ENCODE measurements around the gene BRK1. TPM values are rescaled to one million over a fixed set of nuclear protein-coding genes. Genes with fewer than 3 reads are reported as not detected.
"Not testable (repeated sequence)": the region's sequence is repeated elsewhere in the genome, so short reads cannot be mapped to it uniquely, and the experiment has no call there.

Gene BRK1
- polyA plus RNA-seq = 221 TPM

DNA sequence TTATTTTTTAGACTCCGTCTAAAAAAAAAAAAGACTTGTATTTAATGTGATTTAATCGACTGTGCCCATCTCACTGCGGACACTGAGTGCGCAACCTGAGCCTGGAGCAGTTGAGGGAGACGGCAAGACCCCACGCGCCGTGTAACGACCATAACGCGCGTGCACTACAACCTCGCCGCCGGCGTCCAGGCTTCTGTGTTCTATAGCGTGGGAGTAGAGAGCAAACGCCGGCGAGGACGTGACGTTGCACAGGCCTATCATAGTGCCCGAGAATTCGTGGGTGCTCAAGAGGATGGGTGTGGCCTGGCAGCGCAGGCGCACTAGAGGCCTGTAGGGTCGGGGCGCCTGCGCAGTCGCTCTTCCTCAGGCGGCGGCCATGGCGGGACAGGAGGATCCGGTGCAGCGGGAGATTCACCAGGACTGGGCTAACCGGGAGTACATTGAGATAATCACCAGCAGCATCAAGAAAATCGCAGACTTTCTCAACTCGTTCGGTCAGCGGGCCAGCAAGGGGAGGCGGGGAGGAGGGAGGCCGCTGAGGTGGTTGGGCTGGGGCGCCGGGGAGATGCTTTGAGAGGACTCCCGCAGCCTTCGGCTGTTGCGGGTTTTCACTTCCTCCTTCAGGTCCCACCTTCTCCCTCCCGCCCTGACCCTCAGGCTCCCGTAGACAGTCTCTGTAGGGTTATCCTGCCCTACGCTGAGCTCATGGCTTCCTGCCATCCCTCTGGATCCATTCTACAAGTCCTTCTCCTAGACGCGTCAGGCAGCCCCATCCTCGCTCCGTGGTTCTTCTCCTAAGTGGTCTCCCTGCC is at the start of gene BRK1:
TSS of gene BRK1 (plus strand) at position 350 of the 812 bp plus-strand sequence. CDS start at position 377, 27 bp downstream.
- peak within 1 kb of the TSS; percentile 93 to 100 (median 99) for H3K4me3 Mint-ChIP-seq
- H3K4me1 Mint-ChIP-seq = peaks cover 17 to 27% (median 20%) of the 10 kb centered on the region in 3 donors
- peaks cover 2% of the 10 kb centered on the region for H3K27me3 Mint-ChIP-seq

GRCh38 chr3:10070077-10070476 is 45.4 kb upstream of the BRK1 start:
- H3K4me1 Mint-ChIP-seq, H3K27ac Mint-ChIP-seq, H3K27me3 Mint-ChIP-seq: not testable (repeated sequence)

More for the DNA sequence above, at the start of gene BRK1:
- H3K9me3 Mint-ChIP-seq = no peaks in the 10 kb centered on the region
- peaks cover 1% of the 10 kb centered on the region for H3K36me3 Mint-ChIP-seq
- peak within 1 kb of the TSS; percentile 93 to 100 (median 98) for H3K27ac Mint-ChIP-seq

DNA sequence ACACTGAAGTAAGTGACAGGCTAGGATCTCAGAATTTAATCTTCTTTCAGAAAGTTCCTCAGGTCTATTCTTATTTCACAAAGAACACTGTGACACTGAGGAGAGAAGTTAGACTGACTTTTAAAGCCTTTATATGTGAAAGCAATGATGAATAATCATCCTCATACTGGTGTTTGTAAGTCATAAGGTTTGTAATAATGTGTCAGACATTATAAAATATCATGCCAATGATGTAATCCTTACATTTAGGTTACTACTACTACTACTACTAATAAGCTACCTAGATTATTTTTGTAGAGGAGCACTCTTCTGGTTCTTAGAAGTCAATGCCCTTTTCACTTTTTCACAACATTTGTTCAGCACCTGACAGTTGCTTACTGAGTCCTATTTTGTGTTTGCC is 40.8 kb upstream of the BRK1 start:
- H3K4me3 Mint-ChIP-seq = no peak overlapping the region
- H3K9me3 Mint-ChIP-seq = no peaks in the 10 kb centered on the region
- H3K27me3 Mint-ChIP-seq = no peaks in the 10 kb centered on the region
- H3K27ac Mint-ChIP-seq = no peak overlapping the region
- peaks cover 6% of the 10 kb centered on the region for H3K36me3 Mint-ChIP-seq
- H3K4me1 Mint-ChIP-seq = no peaks in the 10 kb centered on the region

More at GRCh38 chr3:10070077-10070476, 45.4 kb upstream of the BRK1 start:
- H3K9me3 Mint-ChIP-seq, H3K4me3 Mint-ChIP-seq, H3K36me3 Mint-ChIP-seq: not testable (repeated sequence)

DNA sequence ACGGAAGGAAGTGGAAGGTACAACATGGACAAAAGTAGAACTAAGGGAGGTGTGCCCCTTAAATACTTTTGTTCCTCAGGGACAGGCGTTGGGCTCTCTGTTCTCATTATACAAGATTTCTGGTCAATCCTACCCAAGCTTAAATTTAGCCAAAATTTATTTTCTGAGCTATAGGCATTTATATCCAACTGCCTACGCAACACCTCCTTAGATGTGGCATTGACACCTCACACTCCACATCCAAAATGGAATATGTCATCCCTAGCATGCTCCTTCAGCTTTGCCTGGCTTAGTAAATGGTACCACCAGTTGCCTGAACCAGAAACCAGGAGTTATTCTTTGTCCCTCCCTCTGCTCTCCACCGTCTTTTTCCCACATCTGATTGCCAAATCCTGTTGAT is 33.6 kb upstream of the BRK1 start:
- Mint-ChIP-seq H3K9me3 (no peaks in the 10 kb centered on the region), H3K27me3 (no peaks in the 10 kb centered on the region), H3K36me3 (no peaks in the 10 kb centered on the region), H3K4me1 (no peaks in the 10 kb centered on the region), H3K4me3 (no peak overlapping the region), H3K27ac (peak overlapping the region in 1 of 3 donors; percentile 83)

DNA sequence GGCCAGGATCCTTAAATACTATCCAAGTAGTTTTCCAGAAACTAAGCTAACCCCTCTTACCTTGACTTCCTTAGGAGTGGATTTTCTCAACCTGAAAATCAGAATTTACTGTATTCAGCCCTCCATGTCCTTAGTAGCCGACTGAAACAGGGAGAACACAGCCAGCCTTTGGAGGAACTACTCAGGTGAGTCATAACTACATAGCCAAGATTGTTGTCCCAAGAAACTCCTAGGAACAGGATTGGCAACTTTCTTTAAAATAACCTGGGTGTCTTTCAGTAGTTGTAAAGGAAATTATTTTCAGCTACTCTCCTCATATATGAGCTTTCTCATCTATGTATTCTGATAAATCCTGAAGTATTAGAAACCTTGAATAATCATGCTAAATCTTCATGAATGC is 29.7 kb upstream of the BRK1 start:
- H3K36me3 Mint-ChIP-seq = peaks cover 2% of the 10 kb centered on the region
- H3K4me1 Mint-ChIP-seq = no peaks in the 10 kb centered on the region
- no peak overlapping the region for H3K27ac Mint-ChIP-seq

DNA sequence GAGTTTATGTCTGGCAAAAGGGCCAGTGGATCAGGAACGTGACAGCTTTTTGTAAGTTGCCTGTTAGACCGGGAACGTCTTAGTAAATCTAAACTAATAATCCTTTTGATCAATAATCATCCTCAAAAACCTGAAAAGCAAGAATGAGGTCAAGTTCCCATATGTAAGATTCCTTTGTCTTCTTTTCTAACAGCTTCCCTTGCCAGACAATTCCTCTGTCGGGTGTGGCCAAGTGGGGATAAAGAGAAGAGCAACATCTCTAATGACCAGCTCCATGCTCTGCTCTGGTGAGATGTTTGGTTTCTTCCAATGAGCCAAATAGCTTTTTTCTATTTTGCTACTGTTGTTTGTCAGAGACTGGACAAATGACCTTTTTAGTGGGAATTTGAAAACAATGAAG is 27.2 kb upstream of the BRK1 start:
- Mint-ChIP-seq H3K4me3 (no peak overlapping the region), H3K4me1 (no peaks in the 10 kb centered on the region), H3K36me3 (peaks cover 6% of the 10 kb centered on the region), H3K27ac (no peak overlapping the region), H3K27me3 (no peaks in the 10 kb centered on the region), H3K9me3 (no peaks in the 10 kb centered on the region)

More for the DNA sequence above, 29.7 kb upstream of the BRK1 start:
- no peak overlapping the region for H3K4me3 Mint-ChIP-seq
- H3K9me3 Mint-ChIP-seq = no peaks in the 10 kb centered on the region
- H3K27me3 Mint-ChIP-seq = no peaks in the 10 kb centered on the region

DNA sequence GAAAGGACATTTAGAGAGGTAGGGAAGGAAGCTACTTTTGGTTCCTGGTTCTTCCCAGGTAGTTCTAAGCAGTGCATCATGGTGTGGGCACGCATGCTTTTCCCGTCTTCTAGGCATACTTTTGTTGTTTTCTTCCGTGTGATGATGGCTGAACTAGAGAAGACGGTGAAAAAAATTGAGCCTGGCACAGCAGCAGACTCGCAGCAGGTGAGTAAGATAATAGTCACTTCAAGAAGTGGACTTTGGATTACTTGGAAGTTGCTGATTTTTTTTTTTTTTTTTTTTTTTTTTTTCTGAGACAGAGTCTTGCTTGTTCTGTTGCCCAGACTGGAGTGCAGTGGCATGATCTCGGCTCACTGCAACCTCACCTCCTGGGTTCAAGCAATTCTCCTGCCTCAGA is 25.3 kb upstream of the BRK1 start:
- peaks cover 0 to under 1% (median 0%) of the 10 kb centered on the region in 3 donors for H3K4me1 Mint-ChIP-seq
- peaks cover 8% of the 10 kb centered on the region for H3K36me3 Mint-ChIP-seq
- no peaks in the 10 kb centered on the region for H3K27me3 Mint-ChIP-seq
- no peaks in the 10 kb centered on the region for H3K9me3 Mint-ChIP-seq
- H3K27ac Mint-ChIP-seq = no peak overlapping the region
- no peak overlapping the region for H3K4me3 Mint-ChIP-seq

DNA sequence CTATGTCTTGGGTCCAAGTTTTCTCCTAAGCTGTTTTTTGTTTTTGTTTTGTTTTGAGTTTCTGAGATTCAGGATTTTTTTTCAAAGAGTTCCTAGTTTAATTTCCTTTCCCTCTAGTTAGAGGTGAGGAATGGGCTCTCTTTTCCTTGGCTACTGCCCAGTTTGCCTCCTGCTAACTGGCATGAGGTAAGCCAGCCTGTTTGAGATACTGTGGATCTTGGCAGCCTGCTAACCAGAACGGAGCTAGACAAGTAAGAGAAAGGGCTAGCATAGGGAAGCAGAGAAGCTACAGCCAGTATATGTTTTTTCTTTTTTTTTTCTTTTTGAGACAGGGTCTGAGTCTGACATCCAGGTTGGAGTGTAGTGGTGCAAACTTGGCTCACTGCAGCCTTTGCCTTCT is 24.7 kb upstream of the BRK1 start:
- not testable (repeated sequence) for H3K27ac Mint-ChIP-seq, H3K9me3 Mint-ChIP-seq, H3K4me3 Mint-ChIP-seq, H3K36me3 Mint-ChIP-seq, H3K27me3 Mint-ChIP-seq, H3K4me1 Mint-ChIP-seq

GRCh38 chr3:10091387-10091786 is 24.1 kb upstream of the BRK1 start:
- H3K36me3 Mint-ChIP-seq, H3K27me3 Mint-ChIP-seq, H3K9me3 Mint-ChIP-seq, H3K4me1 Mint-ChIP-seq, H3K4me3 Mint-ChIP-seq, H3K27ac Mint-ChIP-seq: not testable (repeated sequence)

GRCh38 chr3:10093678-10094077 is 21.8 kb upstream of the BRK1 start:
- Mint-ChIP-seq H3K27ac (no peak overlapping the region), H3K27me3 (no peaks in the 10 kb centered on the region), H3K36me3 (peaks cover 8% of the 10 kb centered on the region), H3K4me1 (peaks cover 0 to 2% (median 0%) of the 10 kb centered on the region in 3 donors), H3K4me3 (no peak overlapping the region), H3K9me3 (no peaks in the 10 kb centered on the region)

- Mint-ChIP-seq H3K27me3 (no peaks in the 10 kb centered on the region), H3K36me3 (peaks cover 7% of the 10 kb centered on the region), H3K9me3 (no peaks in the 10 kb centered on the region), H3K27ac (no peak overlapping the region), H3K4me1 (peaks cover 0 to 2% (median 0%) of the 10 kb centered on the region in 3 donors), H3K4me3 (no peak overlapping the region)
Measured at GRCh38 chr3:10099041-10099440, 16.4 kb upstream of the BRK1 start.

GRCh38 chr3:10106919-10107318 is 8.6 kb upstream of the BRK1 start:
- Mint-ChIP-seq H3K4me1 (peaks cover 0 to 2% (median 0%) of the 10 kb centered on the region in 3 donors), H3K27me3 (no peaks in the 10 kb centered on the region), H3K9me3 (no peaks in the 10 kb centered on the region), H3K4me3 (no peak overlapping the region), H3K36me3 (peaks cover 4% of the 10 kb centered on the region), H3K27ac (no peak overlapping the region)

- Mint-ChIP-seq H3K9me3 (no peaks in the 10 kb centered on the region), H3K27me3 (no peaks in the 10 kb centered on the region), H3K27ac (no peak within 1 kb of the TSS), H3K4me1 (peaks cover 0 to 2% (median 0%) of the 10 kb centered on the region in 3 donors), H3K4me3 (no peak within 1 kb of the TSS), H3K36me3 (peaks cover 4% of the 10 kb centered on the region)
Measured at GRCh38 chr3:10108091-10108490, 7.4 kb upstream of the BRK1 start, which contains the start of gene FANCD2OS. FANCD2OS (minus strand) TSS chr3:10108255; CDS start chr3:10104774, 3,481 bp downstream.

- Mint-ChIP-seq H3K4me3 (peak overlapping the region; percentile 93 to 100 (median 99)), H3K36me3 (peaks cover 1% of the 10 kb centered on the region), H3K4me1 (peaks cover 17 to 27% (median 20%) of the 10 kb centered on the region in 3 donors), H3K9me3 (no peaks in the 10 kb centered on the region), H3K27me3 (peaks cover 2% of the 10 kb centered on the region), H3K27ac (peak overlapping the region; percentile 93 to 100 (median 98))
Measured at GRCh38 chr3:10116138-10116460, 624 bp downstream of the BRK1 start.

DNA sequence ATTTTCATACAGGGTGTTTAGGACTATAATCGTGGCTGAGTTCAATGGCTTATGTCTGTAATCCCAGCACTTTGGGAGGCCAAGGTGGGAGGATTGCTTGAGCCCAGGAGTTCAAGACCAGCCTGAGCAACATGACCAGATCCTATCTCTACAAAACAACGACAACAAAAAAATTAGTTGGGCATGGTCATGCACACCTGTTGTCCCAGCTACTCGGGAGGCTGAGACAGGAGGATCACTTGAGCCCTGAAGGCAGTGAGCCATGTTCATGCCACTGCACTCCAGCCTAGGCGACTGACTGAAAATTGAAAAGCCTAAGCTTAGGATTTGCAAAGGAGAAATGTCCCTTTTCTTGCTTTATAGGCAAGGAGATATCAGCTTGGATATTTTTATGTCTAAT is 1.5 kb downstream of the BRK1 start:
- H3K4me1 Mint-ChIP-seq = peaks cover 17 to 29% (median 22%) of the 10 kb centered on the region in 3 donors
- peaks cover 1% of the 10 kb centered on the region for H3K36me3 Mint-ChIP-seq
- peak overlapping the region in 2 of 3 donors; percentile 93 to 98 for H3K27ac Mint-ChIP-seq
- no peaks in the 10 kb centered on the region for H3K9me3 Mint-ChIP-seq
- H3K27me3 Mint-ChIP-seq = peaks cover 2% of the 10 kb centered on the region
- peak overlapping the region; percentile 93 to 100 (median 99) for H3K4me3 Mint-ChIP-seq

GRCh38 chr3:10119376-10119775 is 3.9 kb downstream of the BRK1 start:
- Mint-ChIP-seq H3K4me1 (peaks cover 23 to 38% (median 27%) of the 10 kb centered on the region in 3 donors), H3K27ac (no peak overlapping the region), H3K9me3 (no peaks in the 10 kb centered on the region), H3K4me3 (peak overlapping the region in 1 of 4 donors; percentile 40), H3K36me3 (peaks cover 4% of the 10 kb centered on the region), H3K27me3 (peaks cover 2% of the 10 kb centered on the region)
